GM12874 (cell line): Measurements from ENCODE around the gene ZNF735.

ENCODE experiments used
- CTCF ChIP-seq: IDR thresholded peaks from 2 replicates; pipeline ENCODE4 v1.5.1; 2011; ENCODE audit warnings: low read depth, mild to moderate bottlenecking, control low read depth, low read length, moderate library complexity; ENCODE audit not compliant: insufficient read depth

Gene ZNF735

GRCh38 chr7:64266341-64266919 is 59.4 kb downstream of the ZNF735 start:
- no peak for TF ChIP-seq CTCF
